ENCODE data around the gene C1orf159. TPM values are rescaled to one million over a fixed set of nuclear protein-coding genes. Genes with fewer than 3 reads are reported as not detected.

The C1orf159 gene
- total RNA-seq, 6 experiments from 2014 or later = 4.0 to 7.7 (median 6.4) TPM

DNA sequence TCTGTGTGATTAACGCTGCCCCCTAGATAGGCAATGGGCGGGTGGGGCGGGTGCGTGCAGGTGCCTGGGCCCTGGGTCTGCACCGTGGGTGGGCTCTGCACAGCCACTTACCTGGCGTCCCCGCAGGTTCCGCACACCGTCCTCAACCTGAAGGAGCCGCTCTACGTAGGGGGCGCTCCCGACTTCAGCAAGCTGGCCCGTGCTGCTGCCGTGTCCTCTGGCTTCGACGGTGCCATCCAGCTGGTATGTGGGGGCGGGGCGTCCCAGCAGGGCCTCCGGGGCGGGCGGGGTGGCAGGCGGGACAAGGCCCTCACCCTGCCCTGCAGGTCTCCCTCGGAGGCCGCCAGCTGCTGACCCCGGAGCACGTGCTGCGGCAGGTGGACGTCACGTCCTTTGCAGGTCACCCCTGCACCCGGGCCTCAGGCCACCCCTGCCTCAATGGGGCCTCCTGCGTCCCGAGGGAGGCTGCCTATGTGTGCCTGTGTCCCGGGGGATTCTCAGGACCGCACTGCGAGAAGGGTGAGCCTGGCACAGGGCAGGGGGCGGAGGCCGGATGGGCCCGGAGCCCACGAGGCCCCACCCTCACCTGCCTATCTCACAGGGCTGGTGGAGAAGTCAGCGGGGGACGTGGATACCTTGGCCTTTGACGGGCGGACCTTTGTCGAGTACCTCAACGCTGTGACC, 64.6 kb downstream of the C1orf159 start:
- Histone ChIP-seq H3K9me3 (no peaks in the 10 kb centered on the region), H3K36me3 (peaks cover 0 to 2% (median 0%) of the 10 kb centered on the region in 4 donors), H3K27ac (no peak overlapping the region), H3K4me1 (no peaks in the 10 kb centered on the region), H3K4me3 (no peak overlapping the region), H3K27me3 (no peaks in the 10 kb centered on the region)
- DNase-seq = no peak
- WGBS (ENCODE audit: insufficient coverage, low coverage, low lambda C conversion rate, missing lambda C conversion rate) = 83% methylated on average over 1 of the region's 46 CpGs
- ATAC-seq = no peak
- no peak for TF ChIP-seq POLR2A (IDR thresholded peaks at IDR 0.05)
- TF ChIP-seq, protein P1, sequence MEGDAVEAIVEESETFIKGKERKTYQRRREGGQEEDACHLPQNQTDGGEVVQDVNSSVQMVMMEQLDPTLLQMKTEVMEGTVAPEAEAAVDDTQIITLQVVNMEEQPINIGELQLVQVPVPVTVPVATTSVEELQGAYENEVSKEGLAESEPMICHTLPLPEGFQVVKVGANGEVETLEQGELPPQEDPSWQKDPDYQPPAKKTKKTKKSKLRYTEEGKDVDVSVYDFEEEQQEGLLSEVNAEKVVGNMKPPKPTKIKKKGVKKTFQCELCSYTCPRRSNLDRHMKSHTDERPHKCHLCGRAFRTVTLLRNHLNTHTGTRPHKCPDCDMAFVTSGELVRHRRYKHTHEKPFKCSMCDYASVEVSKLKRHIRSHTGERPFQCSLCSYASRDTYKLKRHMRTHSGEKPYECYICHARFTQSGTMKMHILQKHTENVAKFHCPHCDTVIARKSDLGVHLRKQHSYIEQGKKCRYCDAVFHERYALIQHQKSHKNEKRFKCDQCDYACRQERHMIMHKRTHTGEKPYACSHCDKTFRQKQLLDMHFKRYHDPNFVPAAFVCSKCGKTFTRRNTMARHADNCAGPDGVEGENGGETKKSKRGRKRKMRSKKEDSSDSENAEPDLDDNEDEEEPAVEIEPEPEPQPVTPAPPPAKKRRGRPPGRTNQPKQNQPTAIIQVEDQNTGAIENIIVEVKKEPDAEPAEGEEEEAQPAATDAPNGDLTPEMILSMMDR (IDR thresholded peaks at IDR 0.05) = no peak
- intact Hi-C loops (cut with DNase I) = no loop called here

DNA sequence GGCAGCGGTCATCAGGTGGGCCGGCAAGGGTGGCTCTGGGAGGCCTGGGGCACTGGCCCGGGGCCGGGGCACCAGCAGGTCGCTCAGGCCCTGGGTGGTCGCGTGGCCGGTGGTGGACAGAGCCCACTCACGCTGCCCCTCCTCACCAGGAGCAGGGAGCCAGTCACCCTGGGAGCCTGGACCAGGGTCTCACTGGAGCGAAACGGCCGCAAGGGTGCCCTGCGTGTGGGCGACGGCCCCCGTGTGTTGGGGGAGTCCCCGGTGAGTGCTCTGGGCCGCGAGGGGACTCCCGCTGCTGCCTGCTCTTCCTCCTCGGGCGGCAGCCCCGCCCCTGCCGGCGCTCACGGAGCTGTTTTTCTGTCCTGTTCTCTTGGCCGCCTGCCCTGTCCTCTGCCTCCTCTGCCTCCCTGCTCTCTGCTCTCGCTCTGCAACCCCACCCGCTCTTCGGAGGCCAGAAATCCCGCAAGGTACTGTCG, 65.3 kb downstream of the C1orf159 start:
- Histone ChIP-seq H3K9me3 (no peaks in the 10 kb centered on the region), H3K4me3 (no peak overlapping the region), H3K36me3 (peaks cover 0 to 2% (median 0%) of the 10 kb centered on the region in 4 donors), H3K27ac (no peak overlapping the region), H3K4me1 (no peaks in the 10 kb centered on the region), H3K27me3 (no peaks in the 10 kb centered on the region)
- WGBS (ENCODE audit: insufficient coverage, low coverage, low lambda C conversion rate, missing lambda C conversion rate) = 95% methylated on average over 7 of the region's 32 CpGs
- TF ChIP-seq POLR2A (IDR thresholded peaks at IDR 0.05) = no peak
- TF ChIP-seq, protein P1 (IDR thresholded peaks at IDR 0.05) = no peak
- no peak for DNase-seq
- no peak for ATAC-seq
- intact Hi-C loops (cut with DNase I) = no loop called here

DNA sequence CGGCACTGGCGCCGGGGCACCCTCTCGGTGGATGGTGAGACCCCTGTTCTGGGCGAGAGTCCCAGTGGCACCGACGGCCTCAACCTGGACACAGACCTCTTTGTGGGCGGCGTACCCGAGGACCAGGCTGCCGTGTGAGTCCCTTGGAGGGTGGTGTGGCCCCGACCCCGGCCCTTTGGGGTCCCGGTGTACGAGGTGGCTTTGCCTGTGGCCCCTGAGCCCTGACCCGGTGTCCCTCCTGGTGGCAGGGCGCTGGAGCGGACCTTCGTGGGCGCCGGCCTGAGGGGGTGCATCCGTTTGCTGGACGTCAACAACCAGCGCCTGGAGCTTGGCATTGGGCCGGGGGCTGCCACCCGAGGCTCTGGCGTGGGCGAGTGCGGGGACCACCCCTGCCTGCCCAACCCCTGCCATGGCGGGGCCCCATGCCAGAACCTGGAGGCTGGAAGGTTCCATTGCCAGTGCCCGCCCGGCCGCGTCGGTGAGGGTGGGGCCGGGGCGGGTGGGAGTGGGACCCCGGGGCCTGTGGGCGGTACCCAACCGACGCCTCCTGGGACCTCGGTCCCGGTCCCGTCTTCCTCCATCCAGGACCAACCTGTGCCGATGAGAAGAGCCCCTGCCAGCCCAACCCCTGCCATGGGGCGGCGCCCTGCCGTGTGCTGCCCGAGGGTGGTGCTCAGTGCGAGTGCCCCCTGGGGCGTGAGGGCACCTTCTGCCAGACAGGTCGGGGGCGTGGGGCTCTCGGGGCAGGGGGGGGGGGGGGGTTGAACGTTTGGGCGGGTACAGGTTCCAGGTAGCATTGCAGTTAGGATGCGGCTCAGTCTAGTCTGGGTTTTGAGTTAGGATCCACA, 66.3 kb downstream of the C1orf159 start:
- no peak for DNase-seq
- intact Hi-C loops (cut with DNase I) = no loop called here
- Histone ChIP-seq H3K4me1 (no peaks in the 10 kb centered on the region), H3K27me3 (no peaks in the 10 kb centered on the region), H3K36me3 (peaks cover 0 to 2% (median 0%) of the 10 kb centered on the region in 4 donors), H3K27ac (no peak overlapping the region), H3K4me3 (no peak overlapping the region), H3K9me3 (no peaks in the 10 kb centered on the region)
- TF ChIP-seq, protein P1 (IDR thresholded peaks at IDR 0.05) = no peak
- TF ChIP-seq POLR2A (IDR thresholded peaks at IDR 0.05) = no peak
- ATAC-seq = no peak
- WGBS (ENCODE audit: insufficient coverage, low coverage, low lambda C conversion rate, missing lambda C conversion rate) = no CpG with 5 or more reads among the region's 57 CpGs

DNA sequence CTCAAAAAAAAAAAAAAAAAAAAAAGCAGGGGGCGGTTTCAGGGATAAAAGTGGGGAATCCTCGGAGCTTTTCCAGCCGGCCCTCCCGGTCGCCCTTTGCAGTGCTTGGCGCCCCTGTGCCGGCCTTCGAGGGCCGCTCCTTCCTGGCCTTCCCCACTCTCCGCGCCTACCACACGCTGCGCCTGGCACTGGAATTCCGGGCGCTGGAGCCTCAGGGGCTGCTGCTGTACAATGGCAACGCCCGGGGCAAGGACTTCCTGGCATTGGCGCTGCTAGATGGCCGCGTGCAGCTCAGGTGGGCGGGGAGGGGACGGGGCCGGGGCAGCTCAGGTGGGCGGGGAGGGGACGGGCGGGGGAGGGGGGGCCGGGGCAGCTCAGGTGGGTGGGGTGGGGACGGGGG, 67.1 kb downstream of the C1orf159 start:
- DNase-seq (no peak), ATAC-seq (no peak)
- no peak for TF ChIP-seq POLR2A (IDR thresholded peaks at IDR 0.05)
- TF ChIP-seq, protein P1 (IDR thresholded peaks at IDR 0.05) = no peak
- H3K27ac ChIP-seq = no peak overlapping the region
- H3K9me3 ChIP-seq = no peaks in the 10 kb centered on the region
- intact Hi-C loops (cut with DNase I) = no loop called here
- H3K36me3 ChIP-seq = peaks cover 0 to 2% (median 0%) of the 10 kb centered on the region in 4 donors
- WGBS (ENCODE audit: insufficient coverage, low coverage, low lambda C conversion rate, missing lambda C conversion rate) = 95% methylated on average over 14 of the region's 28 CpGs
- no peak overlapping the region for H3K4me3 ChIP-seq
- H3K4me1 ChIP-seq = no peaks in the 10 kb centered on the region
- no peaks in the 10 kb centered on the region for H3K27me3 ChIP-seq

All from right lobe of liver (tissue), 6 donors.